Measurements from ENCODE around the gene TCP11X1.
"Not testable (repeated sequence)": the region's sequence is repeated elsewhere in the genome, so short reads cannot be mapped to it uniquely, and the experiment has no call there.

DNA sequence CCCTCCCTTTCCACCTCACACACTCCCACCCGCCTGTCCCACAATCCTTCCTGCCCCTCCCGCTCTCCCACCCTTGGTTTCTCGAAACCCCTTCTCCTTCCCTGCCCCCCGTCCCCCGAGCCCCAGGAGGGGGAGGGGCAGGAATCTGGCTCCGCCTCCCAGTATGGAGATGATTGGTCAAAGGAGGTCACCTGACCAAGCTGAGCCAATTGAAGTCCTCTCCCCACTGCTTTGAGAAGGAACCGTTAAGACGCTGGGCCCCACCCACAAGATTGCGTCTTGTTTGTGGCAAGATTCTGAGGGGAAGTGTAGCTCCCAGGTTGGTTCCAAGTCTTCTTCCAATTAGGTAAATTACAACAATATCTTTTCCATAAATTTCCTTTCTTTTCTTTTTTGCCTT lies 31.8 kb downstream of the TCP11X1 start, which contains the start of gene NXF2:
- TF ChIP-seq, protein P1, sequence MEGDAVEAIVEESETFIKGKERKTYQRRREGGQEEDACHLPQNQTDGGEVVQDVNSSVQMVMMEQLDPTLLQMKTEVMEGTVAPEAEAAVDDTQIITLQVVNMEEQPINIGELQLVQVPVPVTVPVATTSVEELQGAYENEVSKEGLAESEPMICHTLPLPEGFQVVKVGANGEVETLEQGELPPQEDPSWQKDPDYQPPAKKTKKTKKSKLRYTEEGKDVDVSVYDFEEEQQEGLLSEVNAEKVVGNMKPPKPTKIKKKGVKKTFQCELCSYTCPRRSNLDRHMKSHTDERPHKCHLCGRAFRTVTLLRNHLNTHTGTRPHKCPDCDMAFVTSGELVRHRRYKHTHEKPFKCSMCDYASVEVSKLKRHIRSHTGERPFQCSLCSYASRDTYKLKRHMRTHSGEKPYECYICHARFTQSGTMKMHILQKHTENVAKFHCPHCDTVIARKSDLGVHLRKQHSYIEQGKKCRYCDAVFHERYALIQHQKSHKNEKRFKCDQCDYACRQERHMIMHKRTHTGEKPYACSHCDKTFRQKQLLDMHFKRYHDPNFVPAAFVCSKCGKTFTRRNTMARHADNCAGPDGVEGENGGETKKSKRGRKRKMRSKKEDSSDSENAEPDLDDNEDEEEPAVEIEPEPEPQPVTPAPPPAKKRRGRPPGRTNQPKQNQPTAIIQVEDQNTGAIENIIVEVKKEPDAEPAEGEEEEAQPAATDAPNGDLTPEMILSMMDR (IDR thresholded peaks at IDR 0.05): not testable (repeated sequence)
- TF ChIP-seq POLR2A (IDR thresholded peaks at IDR 0.05): not testable (repeated sequence)

All from heart left ventricle (tissue), 13 donors.